Endometrial microvascular endothelial cells (primary cell): ENCODE results near the gene CEP135. TPM values are rescaled to one million over a fixed set of nuclear protein-coding genes. Genes with fewer than 3 reads are reported as not detected.
"Not testable (repeated sequence)": the region's sequence is repeated elsewhere in the genome, so short reads cannot be mapped to it uniquely, and the experiment has no call there.

Experiments
- in situ Hi-C: cut with HindIII; loops from 2 replicates; pipeline ENCODE4 v1.10.0; 2017; ENCODE audit warnings: low sequenced_read_pairs, low pct_unique_long_range_greater_than_20kb; ENCODE audit errors: inconsistent ontology term
- total RNA-seq: library from RNA; depleted of rRNA; stranded (reverse); fragments of >200 nt; gene quantifications from one replicate; pipeline ENCODE4 v1.2.3, GENCODE V29; 2015; ENCODE audit errors: inconsistent ontology term

The CEP135 gene
- total RNA-seq: 14.4 TPM

DNA sequence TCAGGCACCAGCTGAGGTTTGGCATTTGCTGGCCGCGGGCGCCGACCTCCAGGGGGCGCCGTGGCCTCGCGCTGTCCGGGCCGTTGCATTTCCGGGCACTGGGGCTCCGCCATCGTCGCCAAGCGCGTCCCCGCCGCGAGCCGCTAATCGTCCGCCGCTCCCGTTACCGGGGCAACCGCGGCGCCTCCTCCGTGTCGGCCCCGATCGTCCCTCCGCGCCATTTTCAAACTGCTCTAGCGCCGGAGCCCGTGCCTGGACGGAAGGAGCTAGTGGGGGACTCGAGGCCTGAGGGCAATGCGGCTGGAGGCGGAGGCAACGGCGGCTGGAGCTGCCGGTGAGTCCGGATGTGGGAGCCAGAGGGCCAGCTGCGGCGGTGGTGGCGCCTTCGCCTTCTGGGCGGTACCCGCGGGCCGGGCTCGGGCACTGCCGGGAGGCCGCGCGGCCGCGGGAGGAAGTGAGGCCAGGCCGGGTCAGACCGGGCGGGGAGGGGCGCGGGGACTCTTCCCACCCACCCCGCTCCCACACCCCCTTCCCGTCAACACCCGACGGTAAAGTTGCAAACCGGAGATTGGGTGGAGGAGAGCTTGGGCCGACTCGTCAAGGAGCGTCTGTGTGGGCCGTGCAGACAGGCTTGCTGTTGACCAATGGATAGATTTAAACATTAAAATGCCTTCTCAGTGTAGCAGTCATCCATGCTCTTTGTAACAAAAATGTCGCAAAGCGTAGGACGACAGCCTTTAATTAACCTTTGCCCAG lies at the start of gene CEP135:
Gene CEP135 (plus strand): TSS at position 220 of the 756 bp plus-strand sequence. CDS start 3,186 bp downstream, outside the sequence.
- in situ Hi-C loops: no loop called here

DNA sequence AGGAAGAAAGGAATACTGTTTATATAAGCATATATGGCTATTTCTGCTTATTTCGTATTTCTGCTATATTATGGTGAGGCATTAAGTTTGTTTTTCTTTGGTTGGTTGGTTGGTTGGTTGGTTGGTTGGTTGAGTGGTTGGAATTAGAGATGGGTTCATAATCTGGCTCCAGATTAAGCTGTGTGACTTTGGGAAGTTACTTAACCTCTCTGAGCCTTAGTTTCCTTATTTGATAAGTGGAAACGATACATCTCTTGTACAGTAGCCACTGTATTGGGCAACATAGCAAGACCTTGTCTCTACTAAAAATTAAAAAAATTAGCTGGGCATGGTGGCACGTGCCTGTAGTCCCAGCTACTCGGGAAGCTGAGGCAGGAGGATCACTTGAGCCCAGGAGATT lies 46.1 kb upstream of the CEP135 start:
- in situ Hi-C loops: no loop called here

DNA sequence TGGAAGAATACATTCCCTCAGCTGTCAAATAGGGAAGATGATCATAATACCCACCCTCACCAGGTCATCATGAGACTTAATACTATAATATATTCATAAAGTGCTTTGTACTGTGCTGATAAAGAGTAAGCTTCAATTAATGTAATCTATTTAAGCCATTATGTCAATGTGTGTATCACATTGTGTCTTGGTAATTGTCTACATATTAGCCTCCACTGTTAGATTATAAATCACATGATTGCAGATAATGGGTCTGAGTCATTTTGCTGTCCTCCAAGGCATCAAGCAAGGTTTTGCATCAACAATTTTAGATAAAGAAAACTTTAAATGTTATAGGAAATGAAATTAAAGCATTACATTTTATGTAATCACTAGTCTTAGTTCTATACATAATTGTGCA lies 45.2 kb upstream of the CEP135 start:
- in situ Hi-C loops: no loop called here

- in situ Hi-C loops: no loop called here
These were observed 44.2 kb upstream of the CEP135 start for GRCh38 chr4:55904576-55904975.

GRCh38 chr4:55906323-55906722 lies 42.4 kb upstream of the CEP135 start:
- in situ Hi-C loops: no loop called here

DNA sequence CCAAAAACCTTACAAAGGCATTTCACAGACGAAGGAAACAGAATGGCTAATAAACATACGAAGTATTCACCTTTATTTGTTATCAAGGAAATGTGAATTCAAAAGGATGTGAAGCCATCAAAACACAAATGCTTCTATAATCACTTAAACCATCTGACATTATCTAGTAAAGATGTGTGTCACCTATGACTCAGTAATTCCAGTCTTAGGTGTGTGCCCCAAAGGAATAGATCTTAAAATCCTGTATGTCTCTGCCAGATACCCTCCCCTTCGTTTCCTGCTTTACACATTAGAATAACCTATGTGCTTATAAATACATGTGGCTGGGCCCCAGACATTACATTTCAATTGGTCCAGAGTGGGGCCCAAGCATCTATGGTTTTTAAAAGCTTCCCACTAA lies 41.8 kb upstream of the CEP135 start:
- in situ Hi-C loops: no loop called here

DNA sequence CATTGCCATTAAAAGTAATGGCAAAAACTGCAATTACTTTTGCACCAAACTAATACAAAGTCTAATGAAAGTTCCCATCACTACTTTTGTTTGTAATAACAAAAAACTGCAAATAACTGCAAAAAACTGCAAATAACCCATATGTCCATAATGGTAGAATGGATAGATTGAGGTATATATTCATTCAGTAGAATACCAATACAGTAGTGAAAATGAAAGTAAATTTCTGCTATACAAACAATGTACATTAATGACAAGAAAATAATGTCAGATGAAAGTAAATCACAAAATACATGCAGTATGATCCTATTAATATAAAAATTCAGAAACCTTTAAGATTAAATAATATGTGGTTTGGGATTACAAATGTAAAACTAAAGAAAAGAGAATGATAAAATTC lies 41.3 kb upstream of the CEP135 start:
- in situ Hi-C loops: no loop called here

- in situ Hi-C loops: no loop called here
These were observed 38.6 kb upstream of the CEP135 start for GRCh38 chr4:55910140-55910539.

DNA sequence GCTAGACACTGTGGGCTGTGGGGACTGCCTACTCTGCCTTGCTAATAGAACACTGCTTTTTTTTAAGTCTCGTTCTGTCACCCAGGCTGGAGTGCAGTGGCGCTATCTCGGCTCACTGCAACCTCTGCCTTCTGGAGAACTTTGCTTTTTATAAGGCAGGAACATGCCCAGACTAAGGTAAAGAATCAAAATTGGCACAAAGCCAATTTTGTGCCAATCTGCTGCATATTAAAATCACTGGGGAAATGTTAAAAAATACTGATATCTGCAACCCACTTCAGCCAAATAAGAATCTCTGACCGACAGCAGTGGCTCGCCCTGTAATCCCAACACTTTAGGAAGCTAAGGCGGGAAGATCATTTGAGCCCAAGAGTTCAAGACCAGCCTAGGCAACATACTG lies 36.5 kb upstream of the CEP135 start:
- in situ Hi-C loops: no loop called here

- in situ Hi-C loops: no loop called here
These were observed 28.2 kb upstream of the CEP135 start for GRCh38 chr4:55920571-55920970.

- in situ Hi-C loops: no loop called here
These were observed 27.7 kb upstream of the CEP135 start for GRCh38 chr4:55921093-55921492.

- in situ Hi-C loops: no loop called here
These were observed 23.5 kb upstream of the CEP135 start for GRCh38 chr4:55925241-55925640.

- in situ Hi-C loops: no loop called here
These were observed 22.1 kb upstream of the CEP135 start for GRCh38 chr4:55926610-55927009.

DNA sequence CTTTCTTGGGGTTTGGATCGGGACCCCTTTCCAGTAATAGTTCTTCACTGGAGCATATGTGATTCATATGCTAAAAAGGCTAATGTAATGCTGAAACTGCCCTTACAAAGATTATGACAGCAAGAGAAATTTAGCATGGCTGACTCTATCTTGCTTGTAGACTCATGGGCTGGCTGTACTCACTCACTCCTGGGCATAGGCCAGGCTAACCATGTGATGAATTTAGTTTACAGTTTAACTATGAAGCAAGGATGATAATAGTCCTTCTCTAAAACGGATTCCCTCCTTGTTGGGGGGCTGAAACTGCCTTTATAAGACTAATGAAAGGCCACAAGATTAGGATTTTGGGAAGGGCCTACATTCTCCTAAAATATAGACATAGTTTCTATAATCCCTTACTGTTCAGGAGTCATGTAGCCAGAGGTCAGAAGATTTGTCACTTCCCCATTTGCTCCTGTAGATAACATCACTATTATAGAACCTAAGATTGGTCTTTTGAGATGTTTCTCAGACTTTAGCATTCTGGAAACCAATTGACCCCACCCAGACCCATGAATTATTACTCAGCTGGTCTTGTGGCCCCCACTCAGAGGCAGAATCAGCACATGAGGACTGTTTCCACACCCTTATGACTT lies 20.8 kb upstream of the CEP135 start:
- in situ Hi-C loops: no loop called here

- in situ Hi-C loops: no loop called here
These were observed 19.9 kb upstream of the CEP135 start for GRCh38 chr4:55928846-55929245.

- in situ Hi-C loops: no loop called here
These were observed 17.7 kb upstream of the CEP135 start for GRCh38 chr4:55931043-55931442.

- in situ Hi-C loops: no loop called here
These were observed 16.9 kb upstream of the CEP135 start for GRCh38 chr4:55931833-55932232.

GRCh38 chr4:55932511-55932910 lies 16.2 kb upstream of the CEP135 start:
- in situ Hi-C loops: no loop called here

DNA sequence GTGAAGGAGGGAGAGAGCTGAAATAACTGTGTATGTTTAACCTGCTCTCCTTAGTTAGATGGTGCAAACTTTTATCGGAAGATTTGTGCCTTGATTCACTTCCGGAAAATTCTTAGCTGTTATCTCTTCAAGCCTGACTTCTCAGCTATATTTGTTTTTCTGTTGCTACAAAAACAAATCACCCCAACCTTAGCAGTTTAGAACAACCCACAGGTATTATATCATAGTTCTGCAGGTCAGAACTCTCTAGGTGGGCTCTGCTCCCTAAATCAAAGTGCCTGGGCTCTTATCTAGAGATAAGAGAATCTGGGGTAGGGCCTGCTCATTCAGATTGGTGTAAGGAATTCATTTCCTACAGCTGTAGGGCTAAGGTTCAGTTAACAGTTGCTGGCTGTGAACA lies 15.1 kb upstream of the CEP135 start:
- in situ Hi-C loops: no loop called here

- in situ Hi-C loops: not testable (repeated sequence)
These were observed 12.8 kb upstream of the CEP135 start for GRCh38 chr4:55935907-55936306.

DNA sequence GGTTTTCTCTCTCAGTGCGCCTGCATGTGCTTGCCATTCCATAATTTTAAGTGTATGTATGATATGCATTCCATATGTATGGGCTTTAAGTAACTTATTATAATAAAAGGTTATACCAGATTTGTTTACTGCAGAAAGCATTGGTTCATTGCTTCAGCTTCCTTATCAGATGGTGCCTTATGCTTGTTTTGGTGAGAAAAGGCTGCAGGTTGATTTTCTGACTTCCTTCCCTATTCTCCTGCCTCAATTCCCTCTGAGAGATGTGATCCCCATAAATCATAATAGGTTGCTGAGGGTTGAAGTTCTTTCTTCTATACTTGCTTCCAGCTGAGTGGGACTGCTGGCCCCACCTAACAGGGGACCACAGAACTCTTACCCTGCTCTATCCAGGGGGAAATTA lies 10.3 kb upstream of the CEP135 start:
- in situ Hi-C loops: no loop called here
